RWPE1 (cell line): Measurements from ENCODE around the gene GRID1.

Experiments
- CTCF ChIA-PET: fragments of 350-600 bp; sonication (Branson Sonifier 250); formaldehyde crosslinking; extraction: SDS; loops from one replicate; lab custom pipeline; 2021; lab: Yijun Ruan, JAX
- POLR2A ChIA-PET: fragments of 400-600 bp; formaldehyde crosslinking; extraction: SDS; loops from one replicate; lab custom pipeline; 2020; ENCODE audit warnings: antibody characterized with exemption; ENCODE audit not compliant: low non-redundant PET; lab: Yijun Ruan, JAX
- DNase-seq: peaks from one replicate; pipeline ENCODE4 v3.0.0; 2012; ENCODE audit warnings: low spot score
- H3K27ac ChIP-seq: fragments of 450-650 bp; 2 replicates; pipeline ENCODE4 v1.5.1; 2017
- CTCF ChIP-seq: fragments of 450-650 bp; conservative IDR thresholded peaks from 2 replicates; pipeline ENCODE4 v1.5.1; 2017; ENCODE audit warnings: low read depth, mild to moderate bottlenecking

GRID1 gene

GRCh38 chr10:85967594-85967993, 399.0 kb downstream of the GRID1 start:
- CTCF ChIA-PET: interaction anchor here (0.7 kb wide), 1 partner anchor 105 kb away, joined by 3 read pairs; no protein-coding TSS in a partner anchor
- POLR2A ChIA-PET: no interaction called here

GRCh38 chr10:85961479-85962067, 405.0 kb downstream of the GRID1 start:
- ChIA-PET POLR2A (no interaction called here), CTCF (interaction anchor here (0.6 kb wide), 1 partner anchor 461 kb away, joined by 5 read pairs; no protein-coding TSS in a partner anchor)
- H3K27ac ChIP-seq: no peak overlapping the region
- no peak for TF ChIP-seq CTCF
- no peak for DNase-seq

More at GRCh38 chr10:85967594-85967993, 399.0 kb downstream of the GRID1 start:
- DNase-seq: no peak
- no peak overlapping the region for H3K27ac ChIP-seq
- no peak for TF ChIP-seq CTCF

GRCh38 chr10:85961073-85961472, 405.5 kb downstream of the GRID1 start:
- POLR2A ChIA-PET: no interaction called here
- DNase-seq: no peak

GRCh38 chr10:85959239-85959638, 407.4 kb downstream of the GRID1 start:
- DNase-seq: no peak
- no peak overlapping the region for H3K27ac ChIP-seq
- CTCF ChIA-PET: no interaction called here
- POLR2A ChIA-PET: no interaction called here
- TF ChIP-seq CTCF: no peak

More at GRCh38 chr10:85961073-85961472, 405.5 kb downstream of the GRID1 start:
- TF ChIP-seq CTCF: no peak
- H3K27ac ChIP-seq: no peak overlapping the region
- CTCF ChIA-PET: no interaction called here

GRCh38 chr10:85950921-85951320, 415.7 kb downstream of the GRID1 start:
- no peak for TF ChIP-seq CTCF
- POLR2A ChIA-PET: no interaction called here
- DNase-seq: no peak
- no peak overlapping the region for H3K27ac ChIP-seq
- CTCF ChIA-PET: no interaction called here

- ChIA-PET POLR2A (no interaction called here), CTCF (no interaction called here)
- no peak for DNase-seq
- H3K27ac ChIP-seq: no peak overlapping the region
- no peak for TF ChIP-seq CTCF
Observed at GRCh38 chr10:85946713-85947326, 419.8 kb downstream of the GRID1 start.
